Measurements from ENCODE around the gene METTL26. TPM values are rescaled to one million over a fixed set of nuclear protein-coding genes. Genes with fewer than 3 reads are reported as not detected.

The METTL26 gene
- total RNA-seq, 1 donor from 2014 or later: 53.5 TPM

DNA sequence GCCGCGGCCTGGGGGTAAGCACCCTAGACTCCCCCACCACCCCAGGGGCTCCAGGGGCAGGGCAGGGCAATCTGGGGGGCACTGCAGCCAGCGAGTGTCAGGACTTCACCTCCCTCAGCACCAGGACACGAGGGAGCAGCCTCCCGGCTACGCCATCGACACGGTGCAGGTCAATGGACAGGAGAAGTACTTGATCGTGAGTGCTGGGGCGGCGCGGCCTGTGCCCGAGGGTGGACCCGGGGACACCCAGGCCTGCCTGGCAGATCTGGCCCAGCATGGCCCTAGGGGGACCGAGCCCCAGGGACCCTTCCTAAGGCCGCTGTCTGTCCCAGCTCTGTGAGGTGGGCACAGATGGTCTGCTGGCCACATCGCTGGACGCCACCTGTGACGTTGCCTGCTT is 36.3 kb upstream of the METTL26 start:
- H3K9me3 ChIP-seq: no peaks in the 10 kb centered on the region
- ATAC-seq (no peak), DNase-seq (no peak)
- H3K27ac ChIP-seq: no peak overlapping the region
- intact Hi-C loops (cut with DNase I): no loop called here
- no peaks in the 10 kb centered on the region for H3K27me3 ChIP-seq
- H3K36me3 ChIP-seq: peaks cover 40% of the 10 kb centered on the region
- H3K4me3 ChIP-seq: no peak overlapping the region
- TF ChIP-seq, protein P1, sequence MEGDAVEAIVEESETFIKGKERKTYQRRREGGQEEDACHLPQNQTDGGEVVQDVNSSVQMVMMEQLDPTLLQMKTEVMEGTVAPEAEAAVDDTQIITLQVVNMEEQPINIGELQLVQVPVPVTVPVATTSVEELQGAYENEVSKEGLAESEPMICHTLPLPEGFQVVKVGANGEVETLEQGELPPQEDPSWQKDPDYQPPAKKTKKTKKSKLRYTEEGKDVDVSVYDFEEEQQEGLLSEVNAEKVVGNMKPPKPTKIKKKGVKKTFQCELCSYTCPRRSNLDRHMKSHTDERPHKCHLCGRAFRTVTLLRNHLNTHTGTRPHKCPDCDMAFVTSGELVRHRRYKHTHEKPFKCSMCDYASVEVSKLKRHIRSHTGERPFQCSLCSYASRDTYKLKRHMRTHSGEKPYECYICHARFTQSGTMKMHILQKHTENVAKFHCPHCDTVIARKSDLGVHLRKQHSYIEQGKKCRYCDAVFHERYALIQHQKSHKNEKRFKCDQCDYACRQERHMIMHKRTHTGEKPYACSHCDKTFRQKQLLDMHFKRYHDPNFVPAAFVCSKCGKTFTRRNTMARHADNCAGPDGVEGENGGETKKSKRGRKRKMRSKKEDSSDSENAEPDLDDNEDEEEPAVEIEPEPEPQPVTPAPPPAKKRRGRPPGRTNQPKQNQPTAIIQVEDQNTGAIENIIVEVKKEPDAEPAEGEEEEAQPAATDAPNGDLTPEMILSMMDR (IDR thresholded peaks at IDR 0.05): no peak
- H3K4me1 ChIP-seq: peaks cover 19% of the 10 kb centered on the region

DNA sequence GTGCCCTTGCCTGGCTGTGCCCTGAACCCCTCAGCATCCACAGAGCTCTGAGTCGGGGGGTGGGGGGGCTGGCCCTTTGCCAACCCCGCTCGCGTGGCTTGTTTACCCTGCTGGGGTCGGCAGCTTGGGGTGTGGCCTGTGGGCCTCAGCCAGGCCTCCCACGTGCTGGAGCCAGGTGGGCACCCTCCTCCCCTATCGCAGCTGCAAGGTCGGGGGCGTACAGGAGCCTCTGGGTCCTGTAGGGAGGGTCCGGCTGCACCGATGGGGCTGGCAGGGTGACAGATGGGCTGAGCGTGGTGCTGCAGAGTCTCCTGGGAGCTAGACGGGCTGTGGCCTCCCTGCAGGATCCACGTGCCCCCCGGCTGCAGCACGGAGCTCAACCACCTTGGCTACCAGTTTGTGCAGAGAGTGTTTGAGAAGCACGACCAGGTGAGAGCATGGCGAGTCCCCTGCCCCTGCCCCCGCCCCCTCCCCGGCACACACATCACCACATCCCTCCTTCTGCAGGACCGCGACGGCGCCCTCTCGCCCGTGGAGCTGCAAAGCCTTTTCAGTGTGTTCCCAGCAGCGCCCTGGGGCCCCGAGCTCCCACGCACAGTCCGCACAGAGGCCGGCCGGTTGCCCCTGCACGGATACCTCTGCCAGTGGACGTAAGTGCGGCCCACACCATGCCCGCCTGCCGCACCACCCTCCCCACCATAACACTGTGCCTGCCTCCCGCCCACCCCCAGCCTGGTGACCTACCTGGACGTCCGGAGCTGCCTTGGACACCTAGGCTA is 35.4 kb upstream of the METTL26 start:
- intact Hi-C loops (cut with DNase I): no loop called here
- DNase-seq (no peak), ATAC-seq (no peak)

DNA sequence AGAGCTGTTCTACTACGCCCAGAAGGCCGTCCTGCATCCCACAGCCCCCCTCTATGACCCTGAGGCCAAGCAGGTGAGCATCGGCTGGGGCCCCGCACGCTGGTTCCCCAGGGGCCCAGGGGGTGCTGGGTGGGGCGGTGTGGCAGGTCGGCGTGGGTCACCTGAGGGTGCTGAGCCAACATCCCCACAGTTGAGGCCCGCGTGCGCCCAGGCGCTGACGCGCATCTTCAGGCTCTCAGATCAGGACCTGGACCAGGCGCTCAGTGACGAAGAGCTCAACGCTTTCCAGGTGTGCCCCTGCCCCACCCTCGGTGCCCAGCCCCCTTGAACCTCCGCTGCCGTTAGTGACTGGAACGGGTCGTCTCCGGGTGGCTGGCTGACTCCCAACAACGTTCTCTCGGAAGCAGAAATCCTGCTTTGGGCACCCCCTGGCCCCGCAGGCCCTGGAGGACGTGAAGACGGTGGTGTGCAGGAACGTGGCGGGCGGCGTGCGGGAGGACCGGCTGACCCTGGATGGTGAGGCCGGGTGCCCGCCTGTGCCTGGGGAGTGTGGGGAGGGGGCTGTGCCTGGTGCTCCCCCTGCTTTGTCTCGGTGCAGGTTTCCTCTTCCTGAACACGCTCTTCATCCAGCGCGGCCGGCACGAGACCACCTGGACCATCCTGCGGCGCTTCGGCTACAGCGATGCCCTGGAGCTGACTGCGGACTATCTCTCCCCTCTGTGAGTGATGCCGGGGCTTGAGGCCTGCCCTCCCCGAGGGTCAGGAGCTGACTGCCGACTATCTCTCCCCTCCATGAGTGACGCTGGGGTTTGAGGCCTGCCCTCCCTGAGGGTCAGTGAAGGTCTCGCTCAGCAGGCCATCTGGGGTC is 34.6 kb upstream of the METTL26 start:
- Histone ChIP-seq H3K9me3 (no peaks in the 10 kb centered on the region), H3K36me3 (peaks cover 40% of the 10 kb centered on the region)
- no peak for DNase-seq

More for the DNA sequence above, 35.4 kb upstream of the METTL26 start:
- TF ChIP-seq, protein P1 (IDR thresholded peaks at IDR 0.05): no peak
- no peaks in the 10 kb centered on the region for H3K27me3 ChIP-seq
- no peaks in the 10 kb centered on the region for H3K9me3 ChIP-seq
- no peak overlapping the region for H3K4me3 ChIP-seq
- peaks cover 22% of the 10 kb centered on the region for H3K4me1 ChIP-seq
- H3K27ac ChIP-seq: no peak overlapping the region
- peaks cover 40% of the 10 kb centered on the region for H3K36me3 ChIP-seq

DNA sequence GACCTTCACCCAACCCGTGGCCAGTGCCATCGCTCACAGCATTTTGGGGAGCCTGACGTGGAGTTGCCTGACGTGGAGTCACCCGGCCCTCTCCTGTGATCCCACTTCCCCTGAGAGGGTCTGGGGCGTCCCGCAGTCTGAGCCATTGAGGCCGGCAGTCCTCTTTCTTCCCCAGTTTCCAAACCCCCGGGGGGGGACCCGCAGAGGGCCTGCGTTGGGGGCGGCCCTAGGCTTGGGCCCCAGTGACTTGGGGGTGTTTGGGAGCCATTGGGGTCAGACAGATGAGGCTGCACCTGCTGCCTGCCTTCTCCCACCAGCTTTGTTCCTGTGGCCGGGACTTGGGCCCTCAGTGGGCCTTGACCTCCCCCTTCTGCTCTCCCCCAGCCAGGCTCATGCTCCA is 33.6 kb upstream of the METTL26 start:
- ATAC-seq (no peak), DNase-seq (no peak)
- H3K4me3 ChIP-seq: no peak overlapping the region
- H3K9me3 ChIP-seq: no peaks in the 10 kb centered on the region
- peaks cover 40% of the 10 kb centered on the region for H3K36me3 ChIP-seq
- no peak overlapping the region for H3K27ac ChIP-seq
- H3K27me3 ChIP-seq: no peaks in the 10 kb centered on the region
- TF ChIP-seq, protein P1 (IDR thresholded peaks at IDR 0.05): no peak
- intact Hi-C loops (cut with DNase I): no loop called here
- H3K4me1 ChIP-seq: peaks cover 15% of the 10 kb centered on the region

More for the DNA sequence above, 34.6 kb upstream of the METTL26 start:
- Histone ChIP-seq H3K4me1 (peaks cover 22% of the 10 kb centered on the region), H3K27ac (no peak overlapping the region), H3K4me3 (no peak overlapping the region), H3K27me3 (no peaks in the 10 kb centered on the region)
- ATAC-seq: no peak
- TF ChIP-seq, protein P1 (IDR thresholded peaks at IDR 0.05): no peak
- intact Hi-C loops (cut with DNase I): no loop called here

DNA sequence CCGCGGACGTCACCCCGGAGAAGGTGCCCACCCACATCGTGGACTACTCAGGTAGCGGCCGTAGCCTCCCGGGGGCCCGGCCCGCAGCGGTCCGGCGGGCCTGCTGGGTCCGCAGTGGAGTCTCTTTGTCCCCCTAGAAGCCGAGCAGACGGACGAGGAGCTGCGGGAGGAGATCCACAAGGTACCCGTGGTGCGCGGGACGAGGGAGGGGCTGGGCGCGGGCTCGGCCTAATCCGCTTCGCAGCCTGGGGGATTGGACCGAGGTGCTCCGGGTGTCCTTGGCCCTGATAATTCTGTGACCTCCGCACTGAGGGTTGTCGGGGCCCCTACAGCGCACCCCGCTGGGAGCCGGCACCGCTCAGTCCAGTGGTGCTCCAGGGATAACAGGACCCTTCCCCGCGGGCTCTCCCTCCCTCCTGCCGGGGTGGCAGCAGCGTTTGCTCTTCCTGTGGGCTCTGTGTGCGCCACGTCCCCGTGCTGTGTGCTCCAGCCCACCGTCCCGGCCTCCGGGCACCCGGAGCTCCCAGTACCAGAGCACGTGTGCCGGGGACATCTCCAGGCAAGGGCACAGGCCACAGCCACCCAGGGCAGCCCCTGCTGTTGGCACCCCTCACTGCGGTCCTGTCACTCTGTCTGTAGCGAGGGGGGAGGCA is 32.5 kb upstream of the METTL26 start:
- Histone ChIP-seq H3K27ac (peak overlapping the region; percentile 87), H3K4me3 (peak overlapping the region; percentile 97), H3K4me1 (peaks cover 12% of the 10 kb centered on the region), H3K27me3 (no peaks in the 10 kb centered on the region), H3K9me3 (no peaks in the 10 kb centered on the region), H3K36me3 (peaks cover 40% of the 10 kb centered on the region)
- TF ChIP-seq, protein P1 (IDR thresholded peaks at IDR 0.05): no peak
- DNase-seq: no peak
- ATAC-seq: no peak
- intact Hi-C loops (cut with DNase I): no loop called here

All from upper lobe of right lung (tissue), 1 donor.